Activated CD8-positive, alpha-beta memory T cell treated with anti-CD3 and anti-CD28 coated beads, Interleukin-2, amount 10 ng/mL, durations not matched to agents 7 days and 5 days (primary cell): Measurements from ENCODE around the gene IMPA2. TPM values are rescaled to one million over a fixed set of nuclear protein-coding genes. Genes with fewer than 3 reads are reported as not detected.
"Not testable (repeated sequence)": the region's sequence is repeated elsewhere in the genome, so short reads cannot be mapped to it uniquely, and the experiment has no call there.

ENCODE experiments used
- ATAC-seq: fragments of 150-1000 bp; cut with Tn5 transposase; one replicate; pipeline ENCODE4 v1.10.0; 2021; ENCODE audit warnings: moderate library complexity
- CTCF ChIA-PET: fragments of 350-600 bp; sonication (Branson Sonifier 250); formaldehyde crosslinking; loops from one replicate; lab custom pipeline; 2021; ENCODE audit warnings: antibody characterized with exemption; lab: Charles Lee
- DNase-seq: peaks from one replicate; pipeline ENCODE4 v3.0.0-alpha.2; 2020
- H3K27ac Mint-ChIP-seq: one replicate; pipeline ENCODE4 v1.8.0; 2021; ENCODE audit warnings: mild to moderate bottlenecking, mixed read lengths
- H3K27me3 Mint-ChIP-seq: one replicate; pipeline ENCODE4 v1.8.0; 2021; ENCODE audit warnings: mixed read lengths
- H3K36me3 Mint-ChIP-seq: one replicate; pipeline ENCODE4 v1.8.0; 2021; ENCODE audit warnings: mild to moderate bottlenecking, mixed read lengths
- H3K4me1 Mint-ChIP-seq: one replicate; pipeline ENCODE4 v1.8.0; 2021; ENCODE audit warnings: mixed read lengths
- H3K4me3 Mint-ChIP-seq: one replicate; pipeline ENCODE4 v1.8.0; 2021; ENCODE audit warnings: mild to moderate bottlenecking, moderate library complexity, mixed read lengths
- H3K9me3 Mint-ChIP-seq: one replicate; pipeline ENCODE4 v1.8.0; 2022; ENCODE audit warnings: low read depth, mixed read lengths
- total RNA-seq, 2 experiments: library from RNA; stranded (reverse); gene quantifications; one replicate each; pipeline ENCODE4 v1.2.3, GENCODE V29; 2021

The IMPA2 gene
- total RNA-seq, 2 experiments from 2014 or later, result 14.1 to 19.1 TPM

GRCh38 chr18:12077994-12078393, 96.7 kb downstream of the IMPA2 start:
- ATAC-seq, H3K27ac Mint-ChIP-seq, CTCF ChIA-PET, H3K4me3 Mint-ChIP-seq, DNase-seq, H3K9me3 Mint-ChIP-seq, H3K36me3 Mint-ChIP-seq, H3K4me1 Mint-ChIP-seq: not testable (repeated sequence)
- H3K27me3 Mint-ChIP-seq, result peaks cover 56% of the 10 kb centered on the region

DNA sequence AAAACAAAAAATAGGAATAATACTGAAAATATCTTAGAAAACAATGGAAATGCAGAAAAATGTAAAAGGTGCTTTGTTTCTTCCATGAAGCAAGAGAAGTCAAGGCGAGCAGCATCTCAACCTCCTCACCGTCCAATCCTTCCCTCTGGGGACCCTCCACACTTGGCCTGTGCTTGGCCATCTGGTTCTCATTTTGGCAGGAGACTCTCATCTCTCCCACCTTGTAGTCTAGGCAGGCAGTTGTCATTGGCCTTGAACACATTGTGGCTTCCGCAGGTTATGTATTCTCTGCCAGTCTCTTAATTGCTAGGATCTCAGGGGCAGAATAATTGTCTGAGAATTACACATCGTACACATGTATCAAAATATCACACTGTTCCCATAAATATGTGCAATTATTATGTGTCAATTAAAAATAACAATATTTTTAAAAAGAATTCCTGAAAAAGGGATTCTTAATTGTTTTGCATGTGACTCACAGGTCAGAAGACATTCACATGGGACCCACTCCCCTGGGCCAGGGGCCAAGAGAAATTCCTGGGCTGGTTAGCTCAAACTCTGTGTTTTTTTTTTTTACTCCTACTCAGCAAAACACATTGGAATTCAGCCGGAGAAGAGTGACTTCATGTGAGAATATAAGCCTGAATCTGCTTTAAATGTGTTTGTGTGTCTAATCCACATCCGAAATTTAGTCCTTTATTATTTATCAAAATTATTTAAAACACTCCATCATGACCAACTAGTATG, 98.4 kb downstream of the IMPA2 start:
- no peaks in the 10 kb centered on the region for H3K9me3 Mint-ChIP-seq
- no peak overlapping the region for H3K4me3 Mint-ChIP-seq
- CTCF ChIA-PET, result no interaction called here
- H3K27me3 Mint-ChIP-seq, result peaks cover 58% of the 10 kb centered on the region
- no peak overlapping the region for H3K27ac Mint-ChIP-seq
- H3K36me3 Mint-ChIP-seq, result no peaks in the 10 kb centered on the region
- DNase-seq, result no peak
- H3K4me1 Mint-ChIP-seq, result no peaks in the 10 kb centered on the region
- ATAC-seq, result no peak

Other genes with a start within 250 kb of the IMPA2 start
- gene CHMP1B, start 130.1 kb upstream of the IMPA2 start, total RNA-seq, result 10 to 100 TPM; 23.4 to 27.1 TPM
- 10 to 100 TPM; 42.9 to 64.9 TPM for gene MPPE1, start 73.2 kb upstream of the IMPA2 start, total RNA-seq
- not detected for gene ANKRD62, start 112.3 kb downstream of the IMPA2 start, total RNA-seq